Stimulated activated CD8-positive, alpha-beta memory T cell treated with anti-CD3 and anti-CD28 coated beads, Interleukin-15, amount 100 ng/mL, for 4 hours (primary cell): ENCODE data around the gene FUT8.
"Not testable (repeated sequence)": the region's sequence is repeated elsewhere in the genome, so short reads cannot be mapped to it uniquely, and the experiment has no call there.

Experiments
- DNase-seq, 2 donors: peaks; one replicate each; pipeline ENCODE4 v3.0.0-alpha.2; 2020; ENCODE audit warnings: low read depth in 2 of 2

Gene FUT8

DNA sequence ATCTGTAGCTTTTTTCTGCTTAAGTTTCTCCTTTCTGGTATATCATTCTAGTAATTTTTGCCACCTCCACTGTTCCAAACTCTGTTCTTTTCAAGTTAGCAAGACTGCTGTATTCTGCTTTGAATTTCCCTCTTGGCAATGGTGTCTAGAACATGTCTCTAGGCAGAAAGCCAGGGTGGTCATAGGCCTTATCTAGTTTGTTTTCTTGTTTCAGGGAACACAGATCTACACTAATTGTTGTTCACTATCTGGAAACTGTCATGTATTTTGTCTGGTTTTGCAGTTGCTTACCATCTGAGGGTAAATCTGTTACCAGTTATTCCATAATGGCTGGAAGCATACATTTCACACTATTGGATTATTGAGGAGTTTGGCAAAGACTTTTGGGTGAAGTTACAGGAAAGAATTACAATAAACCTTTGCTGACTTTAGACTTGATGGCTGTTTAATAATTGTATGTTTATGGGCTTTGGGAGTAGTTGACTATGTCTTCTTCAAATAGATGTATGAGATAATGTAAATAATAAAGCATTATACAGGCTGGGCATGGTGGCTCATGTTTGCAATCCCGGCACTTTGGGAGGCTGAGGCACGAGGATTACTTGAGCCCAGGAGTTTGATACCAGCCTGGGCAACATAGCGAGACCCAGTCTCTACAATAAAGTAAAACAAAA, 41.4 kb downstream of the FUT8 start:
- no peak for DNase-seq

DNA sequence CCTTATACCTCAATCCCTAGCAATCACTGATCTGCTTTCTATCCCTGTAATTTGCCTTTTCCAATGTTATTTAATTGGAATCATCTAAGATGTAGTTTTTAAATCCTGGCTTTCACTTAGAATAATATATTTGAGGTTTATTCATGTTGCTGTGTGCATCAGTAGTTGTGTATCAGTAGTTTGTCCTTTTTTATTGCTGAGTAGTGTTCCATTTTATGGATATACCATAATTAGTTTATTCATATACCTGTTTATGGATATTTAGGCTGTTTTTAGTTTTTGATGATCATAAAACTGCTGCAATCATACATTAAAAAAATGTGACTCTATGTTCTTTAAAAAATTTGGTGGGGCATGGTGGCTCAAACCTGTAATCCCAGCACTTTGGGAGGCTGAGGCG, 43.7 kb downstream of the FUT8 start:
- no peak for DNase-seq

DNA sequence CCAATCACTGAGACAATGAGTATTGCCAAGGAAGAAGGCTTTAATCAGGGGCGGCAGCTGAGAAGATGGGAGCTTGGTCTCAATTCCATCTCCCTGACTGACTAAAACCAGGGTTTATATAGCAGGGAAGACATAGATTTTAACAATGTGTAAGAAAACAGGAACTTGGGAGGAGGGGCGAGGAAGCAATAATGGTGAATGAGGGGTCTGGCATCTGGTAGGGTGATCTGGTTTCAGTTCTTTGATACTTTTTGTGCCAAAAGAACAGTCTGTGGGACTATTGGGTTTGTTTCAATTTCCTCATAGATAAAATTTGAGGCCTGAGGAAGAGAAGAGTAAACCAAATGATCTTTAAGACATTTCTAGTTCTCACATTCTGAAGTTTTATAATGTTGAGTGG, 49.2 kb downstream of the FUT8 start:
- DNase-seq: no peak

- no peak for DNase-seq
These were observed 49.9 kb downstream of the FUT8 start for GRCh38 chr14:65462411-65462810.

DNA sequence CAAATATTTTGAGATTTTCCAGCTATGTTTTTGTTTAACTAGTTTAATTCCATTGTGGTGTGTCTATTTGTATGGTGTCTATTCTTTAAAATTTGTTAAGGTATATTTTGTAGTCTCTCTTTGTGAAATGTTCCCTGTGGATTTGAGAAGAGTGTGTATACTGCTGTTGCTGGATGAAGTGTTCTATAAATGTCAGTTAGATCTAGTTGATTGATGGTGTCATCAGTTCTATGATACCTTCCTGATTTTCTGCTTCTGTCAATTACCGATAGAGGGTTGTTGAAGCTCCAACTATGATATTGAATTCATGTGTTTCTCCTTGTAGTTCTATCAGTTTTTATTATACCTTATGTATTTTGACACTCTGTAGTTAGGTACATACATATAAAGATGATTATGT, 53.1 kb downstream of the FUT8 start:
- no peak for DNase-seq

DNA sequence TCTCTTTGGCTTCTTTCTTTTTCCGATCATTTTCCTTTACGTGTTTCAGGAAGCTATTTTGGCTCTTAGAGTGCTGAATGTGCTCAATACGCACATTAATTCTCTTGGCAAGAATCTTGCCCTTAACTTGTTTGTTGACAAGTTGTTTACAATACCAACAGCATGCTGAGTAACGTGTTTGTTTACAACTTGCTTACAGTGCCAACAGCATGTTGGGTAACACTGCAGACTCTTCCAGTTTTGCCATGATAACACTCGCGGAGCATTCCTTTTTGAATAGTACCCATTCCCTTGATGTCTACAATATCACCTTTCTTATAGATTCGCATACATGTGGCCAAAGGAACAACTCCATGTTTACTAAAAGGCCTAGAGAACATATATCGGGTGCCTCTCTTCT, 55.4 kb downstream of the FUT8 start:
- DNase-seq: not testable (repeated sequence)

- no peak for DNase-seq
These were observed 57.4 kb downstream of the FUT8 start for GRCh38 chr14:65469903-65470302.

- no peak for DNase-seq
These were observed 57.9 kb downstream of the FUT8 start for GRCh38 chr14:65470404-65470880.

- no peak for DNase-seq
These were observed 58.7 kb downstream of the FUT8 start for GRCh38 chr14:65471038-65471878.

DNA sequence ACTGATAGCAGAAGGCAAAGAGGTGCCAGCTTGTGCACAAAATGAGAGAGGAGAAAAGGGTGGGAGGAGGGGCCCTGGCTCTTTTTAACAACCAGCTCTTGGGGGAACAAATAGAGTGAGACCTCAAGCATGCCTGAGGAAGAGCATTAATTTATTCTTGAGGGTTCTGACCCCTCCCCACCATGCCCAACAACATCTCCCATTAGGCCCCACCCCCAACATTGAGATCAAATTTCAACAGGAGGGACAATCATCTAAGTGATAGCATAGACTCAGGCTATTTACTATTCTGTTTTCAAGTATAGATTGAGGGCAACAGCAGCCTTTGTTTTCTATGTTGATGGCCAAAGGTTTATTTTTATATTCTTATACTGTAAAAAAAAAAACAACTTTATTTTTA, 59.7 kb downstream of the FUT8 start:
- no peak for DNase-seq

DNA sequence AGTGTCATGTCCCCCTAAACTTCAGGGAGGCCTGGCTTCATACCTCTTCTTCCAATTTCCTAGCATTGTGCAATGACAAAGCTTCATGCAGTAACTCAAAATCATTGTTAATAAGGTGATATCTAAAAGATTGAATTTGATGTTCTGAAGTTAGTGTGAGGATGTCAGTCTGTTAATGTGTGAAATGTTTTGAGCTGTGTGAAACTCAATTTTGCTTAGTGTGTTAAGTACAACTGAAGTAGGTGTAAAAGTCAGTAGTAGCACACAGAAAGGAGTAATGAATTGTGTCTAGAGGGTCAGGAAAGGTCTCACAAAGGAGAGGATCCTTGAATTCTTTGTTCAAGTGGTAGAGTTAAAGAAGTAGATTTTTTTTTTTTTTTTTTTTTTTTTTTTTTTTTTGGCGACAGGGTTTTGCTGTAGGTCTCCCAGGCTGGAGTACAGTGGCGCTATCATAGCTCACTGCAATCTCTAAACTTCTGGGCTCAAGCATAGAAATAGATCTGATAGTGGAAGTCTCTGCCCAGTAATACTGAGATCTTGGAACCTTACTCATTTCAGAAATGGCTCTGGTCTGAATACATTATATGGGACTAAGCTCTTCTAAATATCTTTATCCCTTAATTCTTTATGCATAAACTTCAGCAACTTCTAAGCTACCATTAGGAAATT, 63.9 kb downstream of the FUT8 start:
- DNase-seq: no peak

DNA sequence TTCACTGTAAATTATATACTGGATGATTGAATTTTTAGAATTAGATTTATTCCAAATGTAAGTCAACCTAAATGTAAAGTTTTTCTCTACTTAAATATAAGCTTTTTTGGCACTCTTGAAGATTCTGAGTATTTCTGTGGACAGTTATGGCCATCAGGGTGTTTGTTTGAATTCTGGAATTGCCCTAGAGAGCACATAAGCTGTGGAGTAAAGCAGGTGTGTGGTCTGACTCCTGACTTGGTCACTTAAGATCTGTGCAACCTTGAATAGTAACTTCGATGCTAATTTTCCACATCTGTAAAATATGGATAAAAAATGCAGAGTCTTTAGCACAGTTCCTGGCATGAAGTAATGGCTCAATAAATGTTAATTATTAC, 64.4 kb downstream of the FUT8 start:
- DNase-seq: no peak

DNA sequence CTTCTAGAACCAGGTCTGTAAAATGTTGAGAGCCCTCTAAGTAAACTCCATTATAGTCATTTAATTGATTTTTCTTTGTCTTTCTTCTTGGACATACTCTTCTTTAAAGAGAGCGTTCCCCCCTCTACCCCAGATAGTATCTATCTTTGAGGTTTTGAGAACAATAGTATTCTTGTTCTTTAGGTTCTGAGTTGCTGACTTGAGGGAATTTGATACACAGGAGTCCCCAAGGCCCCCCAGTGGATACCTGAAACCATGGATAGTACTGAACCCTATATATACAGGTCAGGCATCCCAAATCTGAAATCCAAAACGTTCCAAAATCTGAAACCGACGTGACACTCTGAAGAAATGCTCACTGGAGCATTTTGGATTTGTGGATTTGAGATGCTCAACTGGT, 65.5 kb downstream of the FUT8 start:
- no peak for DNase-seq

- DNase-seq: no peak
These were observed 66.1 kb downstream of the FUT8 start for GRCh38 chr14:65478596-65478995.

DNA sequence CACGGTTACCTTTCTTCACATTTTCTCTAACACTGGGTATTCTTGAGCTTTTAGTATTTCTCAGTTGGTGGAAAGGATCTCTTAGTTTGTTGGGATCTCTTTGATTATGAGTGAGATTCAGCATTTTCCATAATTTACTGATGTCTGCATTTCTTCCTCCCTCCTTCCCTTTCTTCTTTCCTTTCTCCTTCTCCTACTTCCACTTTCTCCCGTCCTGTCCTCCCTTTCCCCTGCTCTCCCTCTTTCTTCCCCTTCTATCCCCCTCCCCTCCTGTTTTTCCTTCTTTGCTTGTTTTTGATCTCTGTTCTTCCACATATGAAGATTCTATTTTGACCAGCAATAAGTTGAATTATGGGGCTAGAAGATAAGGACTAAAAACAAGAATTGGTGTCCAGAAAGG, 66.9 kb downstream of the FUT8 start:
- no peak for DNase-seq

- no peak for DNase-seq
These were observed 70.4 kb downstream of the FUT8 start for GRCh38 chr14:65482757-65483438.

GRCh38 chr14:65483647-65484046, 71.1 kb downstream of the FUT8 start:
- no peak for DNase-seq

DNA sequence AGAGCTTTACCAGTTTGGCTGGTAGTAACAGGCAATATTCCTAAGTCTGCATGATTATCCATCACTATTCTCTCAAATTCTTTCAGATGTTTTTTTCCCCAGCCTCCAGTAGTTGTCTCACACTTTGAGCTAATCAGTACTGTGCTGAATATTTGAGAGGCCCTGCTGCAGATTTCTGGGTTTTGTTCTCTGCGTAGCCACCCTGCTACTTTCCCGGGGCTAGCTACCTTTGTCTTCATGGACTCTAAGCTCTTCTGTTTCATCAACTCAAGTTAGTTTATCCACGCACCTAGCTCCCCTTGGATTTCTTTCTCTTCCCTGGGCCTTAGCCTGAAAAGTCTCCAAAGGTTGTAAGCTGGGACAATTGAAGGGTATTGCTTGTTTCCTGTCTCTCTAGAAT, 73.0 kb downstream of the FUT8 start:
- no peak for DNase-seq

DNA sequence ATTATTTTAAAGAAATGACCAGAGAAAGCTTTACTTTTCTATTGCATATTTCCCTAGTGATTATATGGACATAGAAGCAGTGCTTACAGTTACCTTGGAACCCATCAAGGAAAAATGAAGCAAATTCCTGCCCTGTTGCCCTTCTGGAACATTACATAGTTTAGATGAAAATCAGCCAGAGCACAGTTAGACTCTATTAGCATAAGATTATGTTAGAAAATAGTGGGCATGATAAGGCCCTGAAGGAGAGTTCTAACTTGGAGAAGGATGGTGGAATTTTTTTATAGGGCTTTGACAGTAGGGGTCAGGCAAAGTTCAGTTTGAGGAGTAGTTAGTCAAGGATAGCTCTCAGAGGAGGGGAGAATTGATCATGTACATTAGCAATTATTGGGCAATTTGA, 74.3 kb downstream of the FUT8 start:
- DNase-seq: no peak

DNA sequence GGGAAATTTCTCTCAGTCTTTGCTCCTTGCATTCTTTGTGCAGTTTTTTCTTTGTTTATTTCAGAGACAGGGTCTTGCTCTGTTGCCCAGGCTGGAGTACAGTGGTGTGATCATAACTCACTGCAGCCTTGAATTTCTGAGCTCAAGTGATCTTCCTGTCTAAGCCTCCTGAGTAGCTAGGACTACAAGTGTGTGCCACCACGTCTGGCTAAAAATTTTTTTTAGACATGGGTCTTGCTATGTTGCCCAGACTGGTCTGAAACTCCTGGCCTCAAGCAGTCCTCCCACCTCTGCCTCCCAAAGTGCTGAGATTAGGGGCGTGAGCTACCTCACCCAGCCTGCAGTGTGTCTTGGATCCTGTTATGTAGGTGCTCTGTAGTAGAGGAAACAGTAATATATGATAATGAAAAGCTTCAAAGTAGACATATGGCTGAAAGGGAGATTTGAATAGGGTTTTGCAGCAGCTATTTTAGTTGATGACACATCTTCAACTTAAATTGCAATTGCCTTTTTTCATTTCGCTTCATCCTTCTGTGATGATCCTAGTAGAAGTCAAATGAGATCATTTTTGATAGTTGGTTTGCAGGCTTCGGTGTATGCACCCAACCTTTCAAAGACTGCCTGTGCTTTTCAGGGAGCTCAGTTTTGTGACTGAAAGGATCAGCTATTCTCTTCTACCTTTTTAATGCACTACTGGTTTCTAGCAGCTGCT, 75.4 kb downstream of the FUT8 start:
- DNase-seq: no peak

GRCh38 chr14:65491274-65491673, 78.7 kb downstream of the FUT8 start:
- DNase-seq: no peak

GRCh38 chr14:65492266-65492665, 79.7 kb downstream of the FUT8 start:
- DNase-seq: no peak
